Calu3 (cell line): ENCODE data around the gene SERINC5. TPM values are rescaled to one million over a fixed set of nuclear protein-coding genes. Genes with fewer than 3 reads are reported as not detected.
A peak's percentile ranks its signal among the peaks of the same experiment; 100 is the strongest.

Experiments
- BruUV-seq: library from RNA; stranded (reverse); fragments of 400-500 nt; replicated peaks from 2 replicates; lab custom pipeline; 2021; lab: Mats Ljungman, UMichigan
- CTCF ChIA-PET: fragments of 300-600 bp; sonication (Branson Sonifier 250); formaldehyde crosslinking; loops from one replicate; lab custom pipeline; 2022; ENCODE audit warnings: antibody characterized with exemption; lab: Charles Lee
- DNase-seq: peaks from one replicate; pipeline ENCODE4 v3.0.0; 2022
- H3K27ac Mint-ChIP-seq: one replicate; pipeline ENCODE4 v1.8.0; 2022; ENCODE audit warnings: mixed read lengths; ENCODE audit not compliant: unreplicated experiment
- H3K27me3 Mint-ChIP-seq: one replicate; pipeline ENCODE4 v1.8.0; 2022; ENCODE audit warnings: mixed read lengths; ENCODE audit not compliant: unreplicated experiment
- H3K36me3 Mint-ChIP-seq: one replicate; pipeline ENCODE4 v1.8.0; 2022; ENCODE audit warnings: mild to moderate bottlenecking, moderate library complexity, mixed read lengths; ENCODE audit not compliant: insufficient read depth, unreplicated experiment
- H3K4me1 Mint-ChIP-seq: one replicate; pipeline ENCODE4 v1.8.0; 2022; ENCODE audit warnings: mild to moderate bottlenecking, low read depth, mixed read lengths; ENCODE audit not compliant: unreplicated experiment
- H3K4me3 Mint-ChIP-seq: one replicate; pipeline ENCODE4 v1.8.0; 2022; ENCODE audit warnings: mild to moderate bottlenecking, low read depth, moderate library complexity, mixed read lengths; ENCODE audit not compliant: unreplicated experiment
- H3K9me3 Mint-ChIP-seq: one replicate; pipeline ENCODE4 v1.8.0; 2022; ENCODE audit warnings: low read depth, mixed read lengths; ENCODE audit not compliant: unreplicated experiment
- CTCF ChIP-seq: fragments of 200-600 bp; IDR thresholded peaks from one replicate; pipeline ENCODE4 v1.8.0; 2022; ENCODE audit warnings: antibody characterized with exemption; ENCODE audit not compliant: unreplicated experiment
- intact Hi-C: fragments of 100-400 bp; cut with micrococcal nuclease; formaldehyde crosslinking; loops from one replicate; pipeline ENCODE4 v1.10.0; 2022; ENCODE audit not compliant: unreplicated experiment
- total RNA-seq: library from RNA; stranded (reverse); gene quantifications from 2 replicates; pipeline ENCODE4 v1.2.3, GENCODE V29; 2022

The SERINC5 gene
- total RNA-seq, 1 experiment from 2014 or later = 47.0 TPM

- no peaks in the 10 kb centered on the region for H3K27me3 Mint-ChIP-seq
- peaks cover 72% of the 10 kb centered on the region for H3K4me1 Mint-ChIP-seq
- CTCF ChIA-PET = no interaction called here
- peaks cover 13% of the 10 kb centered on the region for H3K36me3 Mint-ChIP-seq
- no peak overlapping the region for H3K4me3 Mint-ChIP-seq
- no peak for DNase-seq
- intact Hi-C loops = no loop called here
- BruUV-seq = no TSS peak
- H3K9me3 Mint-ChIP-seq = no peaks in the 10 kb centered on the region
- H3K27ac Mint-ChIP-seq = no peak overlapping the region
- TF ChIP-seq CTCF = no peak
Measured at GRCh38 chr5:80249901-80250300, 5.9 kb downstream of the SERINC5 start.

GRCh38 chr5:80248378-80248777, 7.5 kb downstream of the SERINC5 start:
- BruUV-seq = no TSS peak
- H3K27me3 Mint-ChIP-seq = no peaks in the 10 kb centered on the region
- TF ChIP-seq CTCF = no peak
- intact Hi-C loops = no loop called here
- peaks cover 63% of the 10 kb centered on the region for H3K4me1 Mint-ChIP-seq
- no peaks in the 10 kb centered on the region for H3K9me3 Mint-ChIP-seq
- DNase-seq = no peak
- H3K4me3 Mint-ChIP-seq = no peak overlapping the region
- H3K27ac Mint-ChIP-seq = peak overlapping the region; percentile 80
- CTCF ChIA-PET = interaction anchor here (0.7 to 1.5 kb wide), 3 partner anchors 10 to 19 kb away, joined by 3 to 8 read pairs (median 4); no protein-coding TSS in a partner anchor
- H3K36me3 Mint-ChIP-seq = peaks cover 12% of the 10 kb centered on the region

- TF ChIP-seq CTCF = no peak
- peaks cover 51% of the 10 kb centered on the region for H3K4me1 Mint-ChIP-seq
- intact Hi-C loops = no loop called here
- H3K9me3 Mint-ChIP-seq = peaks cover 4% of the 10 kb centered on the region
- no TSS peak for BruUV-seq
- CTCF ChIA-PET = interaction anchor here (0.5 to 1.6 kb wide), 11 partner anchors 8 to 155 kb away, joined by 3 to 8 read pairs (median 3); partner anchors contain the start of gene SERINC5
- H3K27ac Mint-ChIP-seq = peak overlapping the region; percentile 80
- H3K27me3 Mint-ChIP-seq = no peaks in the 10 kb centered on the region
- peak; percentile 79 for DNase-seq
- peaks cover 19% of the 10 kb centered on the region for H3K36me3 Mint-ChIP-seq
- peak overlapping the region; percentile 52 for H3K4me3 Mint-ChIP-seq
Measured at GRCh38 chr5:80246995-80247729, 8.7 kb downstream of the SERINC5 start.

GRCh38 chr5:80246001-80246758, 9.7 kb downstream of the SERINC5 start:
- Mint-ChIP-seq H3K9me3 (peaks cover 7% of the 10 kb centered on the region), H3K36me3 (peaks cover 24% of the 10 kb centered on the region), H3K27me3 (no peaks in the 10 kb centered on the region), H3K4me3 (no peak overlapping the region), H3K27ac (peak overlapping the region; percentile 80), H3K4me1 (peaks cover 44% of the 10 kb centered on the region)
- intact Hi-C loops = no loop called here
- CTCF ChIA-PET = interaction anchor here (0.6 to 1.6 kb wide), 4 partner anchors 11 to 64 kb away, joined by 3 to 5 read pairs (median 4); no protein-coding TSS in a partner anchor
- TF ChIP-seq CTCF = no peak
- DNase-seq = no peak
- BruUV-seq = no TSS peak
